Measurements from ENCODE around the gene SEPTIN1.

The SEPTIN1 gene

DNA sequence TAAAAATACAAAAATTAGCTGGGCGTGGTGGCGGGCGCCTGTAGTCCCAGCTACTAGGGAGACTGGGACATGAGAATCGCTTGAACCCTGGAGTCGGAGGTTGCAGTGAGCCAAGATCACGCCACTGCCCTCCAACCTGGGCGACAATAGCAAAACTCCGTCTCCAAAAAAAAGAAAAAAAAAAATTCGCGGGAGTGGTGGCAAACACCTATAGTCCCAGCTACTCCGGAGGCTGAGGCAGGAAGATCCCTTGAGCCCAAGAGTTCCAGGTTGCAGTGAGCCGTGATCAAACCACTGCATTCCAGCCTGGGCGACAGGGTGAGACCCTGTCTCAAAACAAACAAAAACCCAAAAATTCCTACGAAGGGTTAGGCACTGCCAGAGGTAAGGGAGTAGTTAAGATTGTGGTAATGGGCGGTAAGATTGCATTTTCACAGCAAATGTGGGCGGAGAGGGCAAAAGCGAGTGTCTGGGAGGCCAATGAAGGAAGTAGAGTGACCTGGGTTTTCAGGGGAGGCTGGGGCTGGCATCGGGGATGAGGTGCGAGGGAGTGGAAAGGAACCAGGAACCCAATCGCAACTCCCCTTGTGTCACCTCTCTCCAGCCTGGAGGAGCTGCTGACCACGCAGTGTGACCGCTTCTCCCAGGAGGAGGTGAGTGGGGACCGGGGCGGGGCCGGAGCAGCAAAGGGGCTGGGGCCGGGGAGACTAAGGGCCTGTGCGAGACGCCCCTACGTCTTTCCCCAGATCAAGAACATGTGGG is 5.1 kb downstream of the SEPTIN1 start:
- peak; percentile 70 for DNase-seq

DNA sequence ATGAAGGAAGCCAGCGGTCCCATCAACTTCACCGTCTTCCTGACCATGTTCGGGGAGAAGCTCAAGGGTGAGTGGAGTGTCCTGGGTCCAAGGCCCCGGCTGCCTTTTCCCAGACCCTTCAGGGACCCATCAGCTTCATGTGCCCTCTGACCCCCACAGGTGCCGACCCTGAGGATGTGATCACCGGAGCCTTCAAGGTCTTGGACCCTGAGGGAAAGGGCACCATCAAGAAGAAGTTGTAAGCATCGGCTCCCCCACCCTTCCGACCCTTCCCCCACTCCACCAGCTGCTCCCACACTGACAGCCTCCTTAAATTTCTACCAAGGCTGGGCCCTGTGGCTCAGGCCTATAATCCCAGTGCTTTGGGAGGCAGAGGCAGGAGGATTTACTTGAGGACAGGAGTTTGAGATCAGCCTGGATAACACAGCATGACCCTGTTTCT is 5.9 kb downstream of the SEPTIN1 start:
- DNase-seq, result no peak

DNA sequence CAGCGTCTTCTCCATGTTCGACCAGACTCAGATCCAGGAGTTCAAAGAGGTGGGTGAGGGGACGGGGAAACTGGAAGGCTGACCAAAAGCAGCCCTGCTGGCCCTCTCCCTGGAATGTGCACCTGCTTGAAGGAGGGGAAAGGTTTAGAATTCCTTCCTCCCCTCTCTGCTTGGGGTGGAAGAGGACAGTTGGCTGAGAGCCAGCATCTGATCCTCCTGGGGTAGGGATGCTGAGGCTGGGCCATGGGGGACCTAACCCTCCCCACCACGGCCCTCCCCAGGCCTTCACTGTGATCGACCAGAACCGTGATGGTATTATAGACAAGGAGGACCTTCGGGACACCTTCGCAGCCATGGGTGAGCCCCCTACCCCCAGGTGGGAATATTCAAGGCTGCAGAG is 6.5 kb downstream of the SEPTIN1 start:
- no peak for DNase-seq

DNA sequence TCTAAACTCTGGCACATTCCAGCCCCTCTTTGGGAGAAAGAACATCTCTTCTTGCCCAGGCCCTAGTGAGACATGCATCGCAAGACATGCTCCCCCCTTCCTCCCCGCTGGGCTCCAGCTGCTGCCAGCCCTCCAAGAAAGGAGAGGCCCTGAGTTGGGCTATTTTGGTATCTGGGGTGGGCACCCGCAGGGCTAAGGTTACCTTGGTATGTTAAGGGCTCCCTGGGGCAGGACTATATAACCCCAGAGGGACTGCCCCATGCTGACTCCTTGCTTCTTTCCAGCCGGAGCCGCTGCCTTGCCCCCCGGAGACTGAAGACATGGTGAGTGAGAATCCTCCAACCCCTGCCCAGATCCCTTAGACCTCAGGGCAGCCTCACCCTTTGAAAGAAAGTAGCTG is 7.8 kb downstream of the SEPTIN1 start, which contains the start of gene MYL11:
TSS of gene MYL11 (plus strand) at position 265 of the 400 bp plus-strand sequence. CDS start at position 321, 56 bp downstream.
- no peak for DNase-seq

DNA sequence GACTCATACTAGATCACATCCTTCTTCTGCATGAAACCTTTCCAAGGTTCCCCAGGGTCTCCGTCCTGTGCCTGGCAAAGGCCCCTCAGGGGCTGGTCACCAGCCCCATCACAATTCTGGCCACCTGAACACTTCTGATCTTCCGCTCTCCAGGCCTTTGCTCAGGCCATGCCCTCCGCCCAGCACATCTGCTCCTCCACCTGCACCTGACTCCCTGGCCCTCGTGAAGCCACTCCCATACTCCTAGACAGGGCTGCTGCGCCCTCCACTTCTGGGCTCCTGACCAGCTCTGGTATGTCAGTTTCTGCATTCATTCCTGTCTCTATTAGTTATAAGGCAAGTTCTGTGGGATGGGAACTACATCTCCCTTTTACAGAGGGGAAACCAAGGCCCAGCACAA is 9.6 kb downstream of the SEPTIN1 start:
- no peak for DNase-seq

DNA sequence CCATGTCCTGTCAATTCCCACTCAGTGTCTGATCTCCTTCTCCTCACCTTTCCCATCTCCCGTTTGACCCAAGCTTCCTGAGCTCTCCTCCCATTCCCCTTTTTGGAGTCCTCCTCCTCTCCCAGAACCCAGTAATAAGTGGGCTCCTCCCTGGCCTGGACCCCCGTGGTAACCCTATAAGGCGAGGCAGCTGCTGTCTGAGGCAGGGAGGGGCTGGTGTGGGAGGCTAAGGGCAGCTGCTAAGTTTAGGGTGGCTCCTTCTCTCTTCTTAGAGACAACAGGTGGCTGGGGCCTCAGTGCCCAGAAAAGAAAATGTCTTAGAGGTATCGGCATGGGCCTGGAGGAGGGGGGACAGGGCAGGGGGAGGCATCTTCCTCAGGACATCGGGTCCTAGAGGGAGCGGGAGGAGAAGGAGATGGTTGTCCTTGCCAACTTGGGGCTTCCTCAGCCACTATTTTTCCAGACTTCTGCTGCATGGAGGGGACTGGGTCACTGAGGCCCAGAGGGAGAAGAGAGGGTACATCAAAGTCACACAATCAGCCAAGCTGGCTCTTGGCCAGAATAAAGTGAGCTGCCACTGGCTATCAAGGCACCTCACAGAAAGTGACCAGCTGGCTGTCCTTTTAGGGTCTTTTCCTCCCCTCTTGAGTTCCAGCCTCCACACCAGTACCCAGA is 10.2 kb downstream of the SEPTIN1 start:
- no peak for DNase-seq

DNA sequence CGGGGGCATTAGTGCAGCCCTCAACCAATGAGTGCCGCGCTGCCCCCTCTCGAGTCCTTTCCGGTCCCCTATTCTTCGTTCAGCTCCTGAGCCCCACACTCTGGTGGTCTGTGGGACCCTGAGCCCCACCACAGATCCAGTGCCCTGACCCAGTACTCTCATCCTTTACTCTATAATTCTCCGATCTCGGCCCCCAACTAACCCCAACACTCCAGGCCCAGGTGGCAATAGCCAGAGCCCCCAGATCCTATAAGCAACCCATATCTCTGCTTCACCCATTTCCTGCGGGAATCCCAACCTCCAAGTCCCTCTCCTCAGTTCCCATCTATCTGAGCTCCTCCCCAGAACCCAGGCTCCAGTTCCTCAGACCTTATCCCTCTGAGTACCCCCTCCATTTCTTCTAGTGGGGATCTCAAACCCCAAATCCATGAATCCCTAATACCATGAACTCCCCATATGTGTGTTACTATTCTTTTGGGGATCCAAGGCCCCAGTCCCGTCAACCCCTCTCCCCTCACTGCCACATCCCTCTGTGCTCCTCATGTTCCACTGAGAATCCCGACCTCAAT is 11.0 kb downstream of the SEPTIN1 start:
- DNase-seq, result peak; percentile 21

DNA sequence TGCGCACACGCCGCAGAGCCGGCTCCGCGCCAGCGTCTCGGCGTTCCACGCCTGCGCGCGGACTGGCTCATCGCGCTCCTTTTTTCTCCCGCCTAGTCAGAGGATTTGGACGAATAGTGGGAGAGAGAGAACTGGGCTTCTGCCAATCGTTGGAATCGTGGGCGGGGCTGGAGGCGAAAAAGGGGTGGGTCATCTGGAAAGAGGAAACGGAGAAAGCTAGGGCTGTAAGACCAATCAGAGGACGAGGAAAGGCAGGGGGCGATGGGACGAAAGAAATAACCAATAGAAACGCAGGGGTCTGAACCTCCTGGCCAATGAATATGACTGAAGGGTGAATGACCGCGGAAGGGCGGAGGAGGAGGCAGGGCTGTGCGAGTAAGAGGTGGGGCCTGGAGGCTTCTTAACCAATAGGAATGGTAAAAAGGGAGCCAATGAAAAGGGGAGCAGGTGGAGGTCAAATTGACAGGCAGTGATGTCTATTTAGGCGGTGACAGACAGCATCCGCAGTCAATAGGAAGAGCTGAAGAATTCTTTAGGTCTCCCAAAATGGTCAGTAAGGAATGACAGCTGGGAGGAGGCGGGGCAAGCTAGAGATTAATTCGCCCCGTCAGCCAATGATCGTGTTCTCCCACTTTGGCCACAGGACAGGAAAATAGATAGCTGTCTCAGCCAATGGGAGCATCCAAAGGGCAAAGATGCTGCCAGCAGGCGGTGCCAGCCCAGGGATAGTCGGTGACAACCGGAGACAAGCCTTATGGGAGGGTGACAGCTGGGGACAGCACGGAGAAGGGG is 11.7 kb downstream of the SEPTIN1 start, which contains the start of gene TBC1D10B:
TSS of gene TBC1D10B (minus strand) at position 39 of the 792 bp plus-strand sequence. CDS start 311 bp downstream, outside the sequence.
- DNase-seq, result peak; percentile 92

DNA sequence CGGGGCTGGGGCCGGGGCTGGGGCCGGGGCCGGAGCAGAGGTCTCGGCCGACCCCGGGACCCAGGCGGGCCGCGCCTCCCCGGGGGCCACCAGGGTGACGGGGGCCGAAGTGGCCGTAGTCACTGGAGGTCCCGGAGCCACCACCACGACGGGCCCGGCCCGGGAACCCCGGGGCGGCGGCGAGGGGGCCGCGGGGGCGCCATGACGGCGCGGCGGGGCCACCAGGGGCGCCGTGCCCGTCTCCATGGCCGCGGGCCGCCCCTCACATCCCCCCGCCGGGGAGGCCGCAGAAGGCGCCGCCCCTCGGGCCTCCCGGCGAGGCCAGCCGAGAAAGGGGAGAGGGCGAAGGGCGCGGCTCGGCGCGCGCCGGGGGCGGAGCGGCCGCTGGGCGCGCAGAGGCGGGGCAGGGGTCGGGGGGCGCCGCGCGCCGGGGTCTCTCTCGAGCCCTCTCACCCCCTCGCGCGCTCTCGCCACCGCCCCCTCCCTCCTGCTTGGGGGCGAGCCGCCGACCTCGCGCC is 12.4 kb downstream of the SEPTIN1 start:
- no peak for DNase-seq

DNA sequence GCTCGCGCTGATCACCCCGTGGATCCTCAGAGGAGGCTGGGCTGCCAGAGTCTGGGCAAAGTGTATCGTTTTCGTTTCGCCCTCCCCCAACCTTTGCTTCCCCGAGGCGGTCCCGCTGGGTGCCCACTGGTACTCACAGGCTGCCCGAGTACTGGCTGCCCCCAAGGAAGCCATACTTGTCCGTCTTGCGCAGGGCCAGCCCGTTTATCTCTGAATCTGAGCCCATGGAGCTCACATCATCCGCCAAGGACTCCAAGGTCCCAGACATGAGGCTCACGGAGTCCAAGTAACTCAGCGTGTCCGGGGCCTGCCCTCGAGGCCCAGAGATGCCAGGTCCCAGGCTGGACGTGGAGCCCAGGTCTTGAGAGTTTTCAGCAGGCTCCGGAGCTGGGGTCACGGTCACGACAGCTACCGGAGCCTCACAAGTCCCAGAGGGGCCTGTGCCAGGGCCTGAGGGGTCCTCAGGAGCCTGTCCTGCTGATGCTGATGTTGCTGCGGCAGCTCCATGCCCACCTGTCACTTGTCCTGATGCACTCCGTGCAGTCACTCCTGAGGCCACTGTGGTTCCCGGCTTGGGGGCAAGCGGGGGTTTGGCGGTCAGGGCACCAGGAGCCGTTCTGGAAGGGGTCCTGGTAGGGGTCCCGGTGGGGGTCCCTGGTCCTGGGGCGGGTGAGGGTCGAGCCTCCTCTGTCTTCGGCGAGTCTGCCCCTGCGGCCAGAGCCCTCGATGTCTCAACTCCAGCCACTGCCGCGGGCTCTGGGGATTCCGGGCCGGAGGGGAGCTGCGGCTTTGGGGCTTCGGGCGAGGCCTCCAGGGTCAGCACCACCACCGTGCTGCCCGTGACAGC is 13.0 kb downstream of the SEPTIN1 start:
- peak; percentile 50 for DNase-seq

DNA sequence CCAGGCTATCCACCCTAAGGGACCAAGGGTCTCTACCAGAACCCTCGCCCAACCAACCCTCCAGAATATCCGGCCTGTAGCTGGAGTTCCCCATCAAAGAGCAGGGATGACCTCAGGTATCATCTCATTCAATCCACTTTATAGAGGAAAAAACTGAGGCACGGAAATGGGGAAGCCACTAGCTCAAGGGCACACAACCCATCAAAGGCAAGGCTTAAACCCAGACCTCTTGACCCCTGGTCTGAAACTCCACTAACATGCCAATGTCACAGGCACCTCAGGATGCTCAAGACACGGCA is 13.6 kb downstream of the SEPTIN1 start:
- no peak for DNase-seq

DNA sequence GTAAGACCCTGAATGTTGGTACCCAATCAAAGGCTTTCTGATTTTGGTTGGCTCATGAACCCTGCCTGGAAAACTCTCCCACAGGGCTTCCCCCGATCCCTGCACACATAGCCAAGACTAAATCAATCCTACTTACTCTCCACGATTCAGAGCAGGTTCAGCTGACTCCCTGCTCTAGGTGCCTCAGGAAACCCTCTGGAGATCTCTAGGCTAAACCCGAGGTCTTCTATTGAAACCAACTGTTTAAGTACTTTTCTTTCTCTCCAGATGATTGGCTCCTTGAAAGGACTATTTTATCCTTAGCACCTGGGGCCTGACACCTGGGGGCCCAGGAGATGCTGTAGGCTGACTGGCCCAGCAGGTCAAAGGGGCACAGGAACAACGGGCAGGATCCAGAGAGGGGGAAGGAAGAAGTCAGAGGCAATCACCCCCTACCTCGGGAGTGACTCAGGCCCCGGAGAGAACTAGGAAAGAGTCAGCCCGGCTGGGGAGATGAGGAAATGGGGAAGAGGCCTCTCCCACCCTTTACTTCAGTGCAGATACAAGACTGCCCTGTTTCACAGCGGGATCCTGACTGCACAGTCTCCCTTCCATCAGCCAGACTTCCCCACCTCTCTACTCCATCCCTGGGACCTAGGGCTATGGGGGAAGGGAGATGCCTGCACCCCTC is 14.1 kb downstream of the SEPTIN1 start:
- no peak for DNase-seq

DNA sequence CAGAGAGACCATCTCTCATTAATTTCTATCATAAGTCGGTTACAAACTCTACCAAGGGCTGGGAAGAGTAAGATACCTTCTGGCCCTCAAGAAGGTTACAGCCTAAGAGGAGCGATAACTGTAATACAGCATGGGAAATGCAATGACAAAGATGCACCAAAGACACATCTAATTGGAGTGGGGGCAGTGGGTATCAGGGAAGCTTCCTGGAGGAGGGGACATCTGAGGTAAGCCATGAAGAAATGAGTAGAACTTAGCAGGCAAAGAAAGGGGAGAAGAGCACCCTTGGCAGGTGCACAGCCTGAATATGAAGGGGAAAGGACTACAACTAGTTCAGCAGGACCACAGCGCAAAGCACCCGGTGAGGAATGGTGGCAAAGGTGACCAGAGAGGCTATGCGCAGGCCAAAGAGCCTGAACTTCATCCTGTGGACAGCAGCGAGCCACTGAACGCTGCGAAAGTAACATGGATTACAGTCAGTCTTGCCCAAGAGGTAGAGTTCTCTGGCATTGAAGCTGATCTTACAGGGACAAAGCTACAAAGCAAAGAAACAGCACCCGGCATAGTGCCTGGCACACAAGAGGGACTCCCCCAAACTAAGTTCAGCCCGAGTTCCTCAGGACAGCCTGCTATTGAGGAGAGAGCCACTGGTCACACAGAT is 14.9 kb downstream of the SEPTIN1 start:
- no peak for DNase-seq

DNA sequence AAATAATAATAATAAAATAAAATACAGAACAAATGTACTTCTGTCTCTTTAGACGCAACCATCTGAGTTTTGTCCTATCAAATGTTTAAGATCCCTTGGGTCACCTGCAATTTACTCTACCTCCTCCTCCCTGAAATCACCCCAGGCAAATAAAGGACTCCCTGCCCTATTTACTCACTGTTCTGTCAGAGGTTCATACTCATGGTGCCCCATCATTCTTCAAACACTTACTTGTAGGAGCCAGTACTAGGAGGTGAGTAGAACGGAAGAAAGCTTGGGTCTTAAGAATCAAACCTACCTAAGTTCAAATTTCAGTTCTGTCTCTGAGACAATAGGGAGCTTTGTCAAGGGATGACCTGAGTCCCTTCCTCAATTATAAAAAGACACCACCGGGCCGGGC is 15.8 kb downstream of the SEPTIN1 start:
- no peak for DNase-seq

DNA sequence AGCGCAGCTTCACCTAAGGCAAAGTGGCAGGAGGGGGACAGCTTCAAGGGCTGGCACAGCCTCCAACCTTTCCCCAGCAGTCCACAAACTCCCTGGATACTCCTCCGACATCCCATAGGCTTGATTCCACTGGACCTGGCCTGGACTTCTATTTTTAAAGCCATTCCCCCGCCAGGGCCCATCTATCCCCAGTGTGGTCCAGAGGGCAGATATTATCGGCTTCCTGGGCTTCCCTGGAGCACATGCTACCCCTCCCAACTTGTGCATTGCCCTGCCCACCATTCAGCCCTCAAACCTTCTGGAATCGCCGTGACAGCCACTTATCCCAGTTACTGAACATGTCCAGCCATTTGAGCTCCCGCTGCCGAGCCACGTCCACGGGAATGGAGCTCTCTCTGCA is 17.2 kb downstream of the SEPTIN1 start:
- DNase-seq, result no peak

DNA sequence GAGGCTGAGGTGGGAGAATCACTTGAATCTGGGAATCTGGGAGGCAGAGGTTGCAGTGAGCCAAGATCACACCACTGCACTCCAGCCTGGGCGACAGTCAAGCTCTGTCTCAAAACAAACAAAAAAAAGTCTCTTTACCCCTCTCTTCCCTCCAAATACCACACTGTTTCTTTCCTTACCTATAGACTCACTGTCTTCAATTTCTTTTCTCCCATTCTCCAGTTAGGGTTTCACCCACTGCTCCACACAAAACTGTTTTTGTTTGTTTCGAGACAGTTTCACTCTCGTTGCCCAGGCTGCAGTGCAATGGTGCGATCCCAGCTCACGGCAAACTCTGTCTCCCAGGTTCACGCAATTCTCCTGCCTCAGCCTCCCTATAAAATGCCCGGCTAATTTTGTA is 21.2 kb downstream of the SEPTIN1 start:
- DNase-seq, result no peak

DNA sequence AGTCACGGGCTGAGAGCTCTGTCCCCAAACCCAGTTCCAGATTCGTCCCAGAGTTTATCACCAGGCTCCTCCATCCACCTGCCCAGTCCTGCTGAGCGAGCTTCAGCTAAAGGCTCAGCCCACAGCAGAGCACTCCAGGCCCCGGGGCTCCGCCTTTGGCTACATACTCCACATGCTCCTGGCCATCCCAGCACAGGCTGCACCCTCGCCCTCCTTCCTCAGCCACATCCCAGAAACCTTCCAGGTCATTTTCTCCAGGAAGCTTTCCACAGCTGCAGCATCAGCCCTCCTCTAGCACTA is 22.5 kb downstream of the SEPTIN1 start:
- no peak for DNase-seq

DNA sequence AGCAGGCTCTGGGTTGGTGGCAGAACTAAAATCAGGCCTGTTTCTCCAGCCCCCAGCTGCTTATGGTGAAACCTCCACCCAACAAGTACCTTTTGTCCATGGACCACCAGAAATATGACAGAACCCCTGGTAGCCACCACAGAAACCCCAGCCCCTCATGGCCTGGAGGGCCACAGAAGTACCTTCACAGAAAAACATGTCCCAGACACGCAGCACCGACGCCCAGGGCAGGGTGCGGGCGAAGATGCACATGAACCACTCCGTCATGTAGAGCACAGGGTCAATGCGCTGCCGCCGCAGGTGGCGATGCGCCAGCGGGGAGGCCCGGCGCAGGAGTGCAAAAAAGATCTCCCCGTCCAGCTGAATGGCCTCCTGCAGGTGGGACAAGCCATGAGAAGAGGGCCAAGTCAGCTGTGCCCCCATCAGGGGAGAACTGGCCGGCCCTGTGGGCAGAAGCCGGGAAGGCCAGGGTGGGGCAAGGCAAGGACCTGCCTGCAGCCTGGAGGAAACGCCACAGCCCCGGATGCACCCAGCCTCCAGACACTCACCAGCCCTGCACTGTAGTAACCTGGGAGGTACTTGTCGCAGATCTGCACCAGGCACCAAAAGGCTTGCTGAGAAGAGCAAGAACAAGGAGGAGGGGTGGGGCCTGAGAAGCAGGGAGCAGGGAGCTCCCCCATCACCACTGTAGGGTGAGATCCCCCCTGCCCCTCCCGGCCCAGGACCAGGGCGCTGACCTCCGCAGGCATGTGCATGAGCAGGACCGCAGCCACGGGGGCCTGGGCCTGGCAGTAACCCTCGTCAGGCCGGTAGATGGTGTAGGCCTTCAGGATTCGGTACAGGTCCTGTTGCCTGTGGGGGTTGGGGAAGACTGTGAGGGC is 23.1 kb downstream of the SEPTIN1 start:
- DNase-seq, result no peak

DNA sequence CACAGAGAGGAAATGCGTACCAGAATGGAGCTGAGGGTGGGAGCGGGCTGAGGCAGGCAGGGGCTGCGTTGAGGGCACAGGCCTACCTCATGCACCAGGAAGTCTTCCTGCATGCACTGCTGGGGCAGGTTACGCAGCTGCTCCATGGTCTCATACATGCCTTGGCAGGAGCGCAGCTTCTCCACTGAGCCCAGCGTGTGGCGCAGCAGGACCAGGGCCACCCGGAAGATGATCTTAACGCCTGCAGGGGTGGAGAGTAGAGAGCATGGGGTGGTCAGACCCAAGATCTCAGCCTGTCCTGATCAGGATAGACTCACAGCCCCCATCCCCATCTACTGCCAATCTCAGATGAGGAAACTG is 23.8 kb downstream of the SEPTIN1 start:
- DNase-seq, result no peak

Measured in right kidney (tissue), 1 donor.